NB4 (cell line): Measurements from ENCODE around the gene TRABD2B.
A peak's percentile ranks its signal among the peaks of the same experiment; 100 is the strongest.

Experiments
- DNase-seq: peaks from one replicate; pipeline ENCODE4 v3.0.0; 2010; ENCODE audit warnings: low read depth
- H3K4me3 ChIP-seq: one replicate; pipeline ENCODE4 v1.5.1; 2011; ENCODE audit warnings: mild to moderate bottlenecking, low read depth, low read length, moderate library complexity
- MAX ChIP-seq: IDR thresholded peaks from 2 replicates; pipeline ENCODE4 v1.6.1; 2011; ENCODE audit warnings: low read depth, low read length
- MYC ChIP-seq: IDR thresholded peaks from 2 replicates; pipeline ENCODE4 v1.6.1; 2011; ENCODE audit warnings: low read depth, low read length
- POLR2A ChIP-seq: IDR thresholded peaks from 2 replicates; pipeline ENCODE4 v1.6.1; 2011; ENCODE audit warnings: mild to moderate bottlenecking; ENCODE audit not compliant: insufficient read length; ENCODE audit errors: extremely low read depth
- TF ChIP-seq, protein P1 (sequence below): IDR thresholded peaks from one replicate; pipeline ENCODE4 v1.5.1; 2012; ENCODE audit warnings: low read depth, low read length

The TRABD2B gene

DNA sequence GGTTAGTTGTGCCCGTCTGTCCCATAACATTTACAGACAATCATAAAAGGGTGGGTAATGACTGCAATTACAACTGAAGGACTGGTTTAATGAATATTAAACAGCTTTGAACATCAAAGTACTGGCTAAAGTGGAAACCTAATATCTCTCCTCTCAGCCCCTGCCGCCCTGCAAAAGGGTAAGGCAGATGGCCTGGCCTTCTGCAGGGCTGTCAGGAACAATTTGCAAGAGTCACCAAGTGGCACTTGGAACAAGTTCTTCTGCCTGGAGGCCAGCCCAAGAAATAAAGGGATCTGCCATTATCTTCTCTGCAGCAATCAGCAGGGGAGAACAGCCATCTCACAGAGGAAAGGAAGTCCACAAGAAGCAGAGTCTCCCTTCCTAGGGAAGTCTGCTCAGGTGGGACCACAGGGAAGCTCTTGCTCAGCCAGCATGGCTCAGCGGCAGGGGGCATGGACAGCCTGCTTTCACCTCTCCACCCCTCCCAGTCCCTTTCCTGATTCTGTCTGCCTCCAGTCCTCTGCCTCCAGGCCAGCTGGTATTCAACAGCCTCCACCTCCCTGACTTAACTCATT, 96.1 kb downstream of the TRABD2B start:
- TF ChIP-seq POLR2A, result no peak
- TF ChIP-seq MAX, result no peak
- no peak for TF ChIP-seq MYC
- DNase-seq, result no peak
- H3K4me3 ChIP-seq, result no peak overlapping the region

- TF ChIP-seq MYC (no peak), MAX (no peak), POLR2A (no peak)
- TF ChIP-seq, protein P1, sequence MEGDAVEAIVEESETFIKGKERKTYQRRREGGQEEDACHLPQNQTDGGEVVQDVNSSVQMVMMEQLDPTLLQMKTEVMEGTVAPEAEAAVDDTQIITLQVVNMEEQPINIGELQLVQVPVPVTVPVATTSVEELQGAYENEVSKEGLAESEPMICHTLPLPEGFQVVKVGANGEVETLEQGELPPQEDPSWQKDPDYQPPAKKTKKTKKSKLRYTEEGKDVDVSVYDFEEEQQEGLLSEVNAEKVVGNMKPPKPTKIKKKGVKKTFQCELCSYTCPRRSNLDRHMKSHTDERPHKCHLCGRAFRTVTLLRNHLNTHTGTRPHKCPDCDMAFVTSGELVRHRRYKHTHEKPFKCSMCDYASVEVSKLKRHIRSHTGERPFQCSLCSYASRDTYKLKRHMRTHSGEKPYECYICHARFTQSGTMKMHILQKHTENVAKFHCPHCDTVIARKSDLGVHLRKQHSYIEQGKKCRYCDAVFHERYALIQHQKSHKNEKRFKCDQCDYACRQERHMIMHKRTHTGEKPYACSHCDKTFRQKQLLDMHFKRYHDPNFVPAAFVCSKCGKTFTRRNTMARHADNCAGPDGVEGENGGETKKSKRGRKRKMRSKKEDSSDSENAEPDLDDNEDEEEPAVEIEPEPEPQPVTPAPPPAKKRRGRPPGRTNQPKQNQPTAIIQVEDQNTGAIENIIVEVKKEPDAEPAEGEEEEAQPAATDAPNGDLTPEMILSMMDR, result no peak
- DNase-seq, result no peak
- H3K4me3 ChIP-seq, result no peak overlapping the region
Measured at GRCh38 chr1:47898133-47898845, 98.9 kb downstream of the TRABD2B start.

- TF ChIP-seq, protein P1, result no peak
- TF ChIP-seq POLR2A (no peak), MYC (no peak)
- no peak overlapping the region for H3K4me3 ChIP-seq
- no peak for DNase-seq
Measured at GRCh38 chr1:47895279-47896125, 101.7 kb downstream of the TRABD2B start.

DNA sequence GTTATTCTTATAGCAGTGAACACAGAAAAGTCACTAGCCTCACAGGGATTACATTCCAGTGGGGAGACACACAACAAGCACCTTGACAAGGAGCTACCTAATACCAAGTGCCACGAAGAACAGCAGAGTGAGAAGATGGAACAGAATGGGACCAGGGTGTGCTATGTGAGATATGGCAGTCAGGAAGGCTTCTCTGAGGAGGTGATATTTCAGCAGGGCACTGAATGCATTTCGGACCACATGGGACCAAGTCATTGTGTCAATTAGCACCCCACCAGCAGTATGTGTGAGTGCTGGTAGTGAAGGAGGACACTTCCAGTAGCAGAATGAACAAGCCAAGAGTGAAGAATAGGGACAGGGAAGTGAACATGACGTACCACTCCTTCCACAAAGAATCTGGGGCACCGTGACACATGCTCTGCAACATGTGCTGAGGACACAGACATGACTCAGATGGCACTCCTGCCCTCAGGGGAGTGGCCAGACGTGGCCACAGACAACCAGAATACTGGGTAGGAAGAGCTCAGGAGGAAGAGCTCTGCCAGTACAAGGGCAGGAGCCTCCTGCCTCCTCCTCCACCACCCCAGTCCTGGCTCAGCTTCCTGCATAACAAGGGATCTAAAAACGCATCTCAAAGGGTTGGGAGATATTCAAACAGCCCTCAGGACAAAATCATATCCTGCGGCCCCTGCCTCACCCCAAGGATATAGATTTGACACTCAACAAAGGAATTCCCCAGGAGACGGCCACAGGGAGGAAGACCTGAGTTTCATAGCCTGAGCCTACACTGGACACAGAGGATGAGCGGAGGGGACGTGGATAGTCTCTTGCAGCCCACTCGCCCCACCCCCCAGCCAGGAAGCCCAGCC, 102.5 kb downstream of the TRABD2B start:
- no peak overlapping the region for H3K4me3 ChIP-seq
- no peak for TF ChIP-seq MAX
- TF ChIP-seq, protein P1, result no peak
- no peak for TF ChIP-seq MYC
- no peak for TF ChIP-seq POLR2A
- DNase-seq, result peak; percentile 27

GRCh38 chr1:47893412-47893811, 103.8 kb downstream of the TRABD2B start:
- no peak for DNase-seq
- TF ChIP-seq MYC (no peak), MAX (no peak), POLR2A (no peak)
- TF ChIP-seq, protein P1, result no peak
- no peak overlapping the region for H3K4me3 ChIP-seq
